Loucy (cell line): ENCODE data around the gene THBS1.

Source experiments
- EZH2phosphoT487 ChIP-seq: fragments of 200-600 bp; IDR thresholded peaks from 2 replicates; pipeline ENCODE4 v1.6.1; 2018; ENCODE audit warnings: antibody characterized with exemption, mild to moderate bottlenecking, moderate library complexity, borderline replicate concordance
- TF ChIP-seq, protein P1 (sequence below): fragments of 200-600 bp; sonication (generic); conservative IDR thresholded peaks from 2 replicates; pipeline ENCODE4 v1.5.1; 2014; ENCODE audit warnings: mild to moderate bottlenecking, antibody characterized with exemption, low read length

DNA sequence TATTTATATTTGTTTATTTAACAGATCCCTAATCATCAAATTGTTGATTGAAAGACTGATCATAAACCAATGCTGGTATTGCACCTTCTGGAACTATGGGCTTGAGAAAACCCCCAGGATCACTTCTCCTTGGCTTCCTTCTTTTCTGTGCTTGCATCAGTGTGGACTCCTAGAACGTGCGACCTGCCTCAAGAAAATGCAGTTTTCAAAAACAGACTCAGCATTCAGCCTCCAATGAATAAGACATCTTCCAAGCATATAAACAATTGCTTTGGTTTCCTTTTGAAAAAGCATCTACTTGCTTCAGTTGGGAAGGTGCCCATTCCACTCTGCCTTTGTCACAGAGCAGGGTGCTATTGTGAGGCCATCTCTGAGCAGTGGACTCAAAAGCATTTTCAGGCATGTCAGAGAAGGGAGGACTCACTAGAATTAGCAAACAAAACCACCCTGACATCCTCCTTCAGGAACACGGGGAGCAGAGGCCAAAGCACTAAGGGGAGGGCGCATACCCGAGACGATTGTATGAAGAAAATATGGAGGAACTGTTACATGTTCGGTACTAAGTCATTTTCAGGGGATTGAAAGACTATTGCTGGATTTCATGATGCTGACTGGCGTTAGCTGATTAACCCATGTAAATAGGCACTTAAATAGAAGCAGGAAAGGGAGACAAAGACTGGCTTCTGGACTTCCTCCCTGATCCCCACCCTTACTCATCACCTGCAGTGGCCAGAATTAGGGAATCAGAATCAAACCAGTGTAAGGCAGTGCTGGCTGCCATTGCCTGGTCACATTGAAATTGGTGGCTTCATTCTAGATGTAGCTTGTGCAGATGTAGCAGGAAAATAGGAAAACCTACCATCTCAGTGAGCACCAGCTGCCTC, 14.7 kb downstream of the THBS1 start:
- TF ChIP-seq, protein P1, sequence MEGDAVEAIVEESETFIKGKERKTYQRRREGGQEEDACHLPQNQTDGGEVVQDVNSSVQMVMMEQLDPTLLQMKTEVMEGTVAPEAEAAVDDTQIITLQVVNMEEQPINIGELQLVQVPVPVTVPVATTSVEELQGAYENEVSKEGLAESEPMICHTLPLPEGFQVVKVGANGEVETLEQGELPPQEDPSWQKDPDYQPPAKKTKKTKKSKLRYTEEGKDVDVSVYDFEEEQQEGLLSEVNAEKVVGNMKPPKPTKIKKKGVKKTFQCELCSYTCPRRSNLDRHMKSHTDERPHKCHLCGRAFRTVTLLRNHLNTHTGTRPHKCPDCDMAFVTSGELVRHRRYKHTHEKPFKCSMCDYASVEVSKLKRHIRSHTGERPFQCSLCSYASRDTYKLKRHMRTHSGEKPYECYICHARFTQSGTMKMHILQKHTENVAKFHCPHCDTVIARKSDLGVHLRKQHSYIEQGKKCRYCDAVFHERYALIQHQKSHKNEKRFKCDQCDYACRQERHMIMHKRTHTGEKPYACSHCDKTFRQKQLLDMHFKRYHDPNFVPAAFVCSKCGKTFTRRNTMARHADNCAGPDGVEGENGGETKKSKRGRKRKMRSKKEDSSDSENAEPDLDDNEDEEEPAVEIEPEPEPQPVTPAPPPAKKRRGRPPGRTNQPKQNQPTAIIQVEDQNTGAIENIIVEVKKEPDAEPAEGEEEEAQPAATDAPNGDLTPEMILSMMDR = no peak
- TF ChIP-seq EZH2phosphoT487 = no peak
